A549 (cell line): ENCODE measurements around the gene CTNND2.

Experiments used
- CHD2 ChIP-seq: fragments of 150-350 bp; IDR thresholded peaks from 2 replicates; pipeline ENCODE4 v1.6.1; 2014; ENCODE audit warnings: low read length; ENCODE audit not compliant: partially characterized antibody
- MAFK ChIP-seq: fragments of 450-650 bp; IDR thresholded peaks from 2 replicates; pipeline ENCODE4 v1.6.1; 2014; ENCODE audit not compliant: partially characterized antibody
- MAZ ChIP-seq: fragments of 150-350 bp; IDR thresholded peaks from 2 replicates; pipeline ENCODE4 v1.6.1; 2014; ENCODE audit warnings: antibody characterized with exemption, low read depth, low read length, borderline replicate concordance
- NR3C1 ChIP-seq: fragments of >200 bp; sonication (Bioruptor Twin); formaldehyde crosslinking; IDR thresholded peaks from 3 replicates; pipeline ENCODE4 v1.6.1; 2017
- SMC3 ChIP-seq: fragments of >200 bp; sonication (Bioruptor Twin); formaldehyde crosslinking; IDR thresholded peaks from 3 replicates; pipeline ENCODE4 v1.6.1; 2018; ENCODE audit warnings: inconsistent platforms
- TF ChIP-seq, protein P1 (sequence below): fragments of >200 bp; sonication (Bioruptor Twin); formaldehyde crosslinking; IDR thresholded peaks from 3 replicates; pipeline ENCODE4 v1.5.1; 2016

DNA sequence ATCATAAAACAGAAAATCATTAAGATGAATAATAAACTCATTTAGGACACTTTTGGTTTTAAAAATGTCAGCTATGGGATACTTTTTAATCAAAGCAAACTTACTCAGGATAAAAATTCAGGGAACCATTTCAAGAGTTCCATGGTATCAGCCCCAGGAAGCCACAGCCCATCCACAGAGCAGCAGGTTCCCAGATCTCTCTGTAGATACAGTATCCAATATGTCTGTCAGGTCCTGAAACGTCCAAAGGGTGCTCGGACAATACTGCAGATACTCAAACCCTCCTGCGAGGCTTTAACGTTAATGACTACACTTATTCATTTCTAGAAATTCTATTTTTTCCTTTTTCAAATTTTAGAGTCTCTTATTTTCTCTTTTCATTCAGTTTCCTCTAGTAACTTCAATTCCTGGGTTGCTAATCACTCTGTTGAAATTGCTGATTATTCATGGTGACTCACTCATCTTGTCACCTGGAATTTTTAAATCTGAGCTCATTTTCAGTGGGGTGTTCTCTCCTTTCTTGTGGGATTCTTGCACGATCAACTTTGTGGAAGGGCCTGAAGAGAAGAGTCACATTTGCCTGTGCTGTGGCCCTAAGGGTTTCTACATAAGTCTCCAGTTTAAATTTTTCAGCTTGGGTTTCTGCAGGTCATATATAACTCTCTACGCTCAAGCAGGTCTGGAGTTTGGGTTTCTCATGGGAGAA is 435.8 kb downstream of the CTNND2 start:
- TF ChIP-seq CHD2 (no peak), SMC3 (no peak), MAFK (no peak), NR3C1 (no peak), MAZ (no peak)
- TF ChIP-seq, protein P1, sequence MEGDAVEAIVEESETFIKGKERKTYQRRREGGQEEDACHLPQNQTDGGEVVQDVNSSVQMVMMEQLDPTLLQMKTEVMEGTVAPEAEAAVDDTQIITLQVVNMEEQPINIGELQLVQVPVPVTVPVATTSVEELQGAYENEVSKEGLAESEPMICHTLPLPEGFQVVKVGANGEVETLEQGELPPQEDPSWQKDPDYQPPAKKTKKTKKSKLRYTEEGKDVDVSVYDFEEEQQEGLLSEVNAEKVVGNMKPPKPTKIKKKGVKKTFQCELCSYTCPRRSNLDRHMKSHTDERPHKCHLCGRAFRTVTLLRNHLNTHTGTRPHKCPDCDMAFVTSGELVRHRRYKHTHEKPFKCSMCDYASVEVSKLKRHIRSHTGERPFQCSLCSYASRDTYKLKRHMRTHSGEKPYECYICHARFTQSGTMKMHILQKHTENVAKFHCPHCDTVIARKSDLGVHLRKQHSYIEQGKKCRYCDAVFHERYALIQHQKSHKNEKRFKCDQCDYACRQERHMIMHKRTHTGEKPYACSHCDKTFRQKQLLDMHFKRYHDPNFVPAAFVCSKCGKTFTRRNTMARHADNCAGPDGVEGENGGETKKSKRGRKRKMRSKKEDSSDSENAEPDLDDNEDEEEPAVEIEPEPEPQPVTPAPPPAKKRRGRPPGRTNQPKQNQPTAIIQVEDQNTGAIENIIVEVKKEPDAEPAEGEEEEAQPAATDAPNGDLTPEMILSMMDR, result no peak
